HG03135 (cell line): ENCODE results near the gene BMP7.
"Not testable (repeated sequence)": the region's sequence is repeated elsewhere in the genome, so short reads cannot be mapped to it uniquely, and the experiment has no call there.

Source experiments
- ATAC-seq: cut with Tn5 transposase; IDR thresholded peaks from one replicate; pipeline ENCODE4 v1.9.1; 2021; ENCODE audit warnings: mild to moderate bottlenecking, moderate library complexity; ENCODE audit not compliant: unreplicated experiment

The BMP7 gene

GRCh38 chr20:57175397-57176010 lies 90.9 kb downstream of the BMP7 start:
- no peak for ATAC-seq

- ATAC-seq: no peak
Measured at GRCh38 chr20:57174737-57175136, 91.7 kb downstream of the BMP7 start.

- ATAC-seq: no peak
Measured at GRCh38 chr20:57173986-57174385, 92.5 kb downstream of the BMP7 start.

GRCh38 chr20:57173041-57173440 lies 93.4 kb downstream of the BMP7 start:
- no peak for ATAC-seq

- ATAC-seq: no peak
Measured at GRCh38 chr20:57170343-57170742, 96.1 kb downstream of the BMP7 start.

- ATAC-seq: no peak
Measured at GRCh38 chr20:57169162-57169561, 97.3 kb downstream of the BMP7 start.

- no peak for ATAC-seq
Measured at GRCh38 chr20:57167971-57168701, 98.3 kb downstream of the BMP7 start.

GRCh38 chr20:57167292-57167655 lies 99.2 kb downstream of the BMP7 start:
- ATAC-seq: no peak

GRCh38 chr20:57166568-57167291 lies 99.7 kb downstream of the BMP7 start:
- no peak for ATAC-seq

GRCh38 chr20:57165427-57166004 lies 100.9 kb downstream of the BMP7 start:
- ATAC-seq: no peak

- ATAC-seq: no peak
Measured at GRCh38 chr20:57164872-57165271, 101.6 kb downstream of the BMP7 start.

- ATAC-seq: no peak
Measured at GRCh38 chr20:57163041-57163440, 103.4 kb downstream of the BMP7 start.

- ATAC-seq: no peak
Measured at GRCh38 chr20:57162362-57162652, 104.1 kb downstream of the BMP7 start.

- no peak for ATAC-seq
Measured at GRCh38 chr20:57161478-57162361, 104.7 kb downstream of the BMP7 start.

- ATAC-seq: no peak
Measured at GRCh38 chr20:57160985-57161384, 105.5 kb downstream of the BMP7 start.

GRCh38 chr20:57159945-57160610 lies 106.4 kb downstream of the BMP7 start:
- no peak for ATAC-seq

- no peak for ATAC-seq
Measured at GRCh38 chr20:57159193-57159851, 107.1 kb downstream of the BMP7 start.

GRCh38 chr20:57158474-57158873 lies 108.0 kb downstream of the BMP7 start:
- ATAC-seq: no peak

- ATAC-seq: not testable (repeated sequence)
Measured at GRCh38 chr20:57157787-57158186, 108.7 kb downstream of the BMP7 start.
